ENCODE results near the gene VCP. TPM values are rescaled to one million over a fixed set of nuclear protein-coding genes. Genes with fewer than 3 reads are reported as not detected.

VCP gene
- total RNA-seq, 1 donor from 2014 or later = 390 TPM

GRCh38 chr9:35054871-35055644 is 17.4 kb downstream of the VCP start:
- no peak overlapping the region for H2AFZ ChIP-seq (ENCODE audit: low read depth, low read length)
- FAIRE-seq (no peak), DNase-seq (ENCODE audit: low read depth) (no peak)
- Mint-ChIP-seq H3K9me3 (ENCODE audit: unreplicated experiment) (no peaks in the 10 kb centered on the region), H3K4me1 (ENCODE audit: low read depth, unreplicated experiment) (no peaks in the 10 kb centered on the region), H3K36me3 (ENCODE audit: low read depth, unreplicated experiment) (peaks cover 49% of the 10 kb centered on the region), H3K27me3 (ENCODE audit: low read depth, unreplicated experiment) (no peaks in the 10 kb centered on the region), H3K4me3 (ENCODE audit: unreplicated experiment) (no peak overlapping the region), H3K27ac (ENCODE audit: unreplicated experiment) (no peak overlapping the region)
- H3K4me1 ChIP-seq (ENCODE audit: insufficient read depth, low read length) = no peaks in the 10 kb centered on the region
- H4K20me1 ChIP-seq (ENCODE audit: insufficient read depth, low read length) = peaks cover 86% of the 10 kb centered on the region
- H3K4me3 ChIP-seq (ENCODE audit: insufficient read depth, low read depth, low read length) = no peak overlapping the region
- H3K9ac ChIP-seq (ENCODE audit: low read length) = no peak overlapping the region
- peaks cover 71% of the 10 kb centered on the region for H3K36me3 ChIP-seq (ENCODE audit: insufficient read depth, low read length)
- no peak for TF ChIP-seq EZH2 (IDR thresholded peaks at IDR 0.05; ENCODE audit: insufficient read depth, low read length)
- TF ChIP-seq CTCF (IDR thresholded peaks at IDR 0.05; ENCODE audit: insufficient read depth, low read depth, low read length) = no peak
- H3K27me3 ChIP-seq (ENCODE audit: insufficient read depth, low read length) = no peaks in the 10 kb centered on the region
- no peaks in the 10 kb centered on the region for H3K9me3 ChIP-seq (ENCODE audit: insufficient read depth, low read depth, low read length)
- no peak overlapping the region for H3K4me2 ChIP-seq (ENCODE audit: low read length)
- H3K79me2 ChIP-seq (ENCODE audit: insufficient read depth, low read length) = peaks cover 27% of the 10 kb centered on the region
- H3K27ac ChIP-seq (ENCODE audit: low read depth, low read length) = no peak overlapping the region

GRCh38 chr9:35054185-35054835 is 18.1 kb downstream of the VCP start:
- no peak overlapping the region for H3K27ac Mint-ChIP-seq (ENCODE audit: unreplicated experiment)

More at GRCh38 chr9:35054185-35054835, 18.1 kb downstream of the VCP start:
- peaks cover 63% of the 10 kb centered on the region for H3K36me3 ChIP-seq (ENCODE audit: insufficient read depth, low read length)
- FAIRE-seq = no peak
- H3K4me3 ChIP-seq (ENCODE audit: insufficient read depth, low read depth, low read length) = no peak overlapping the region
- peaks cover 23% of the 10 kb centered on the region for H3K79me2 ChIP-seq (ENCODE audit: insufficient read depth, low read length)
- H3K9ac ChIP-seq (ENCODE audit: low read length) = no peak overlapping the region
- no peak overlapping the region for H3K27ac ChIP-seq (ENCODE audit: low read depth, low read length)
- no peak overlapping the region for H3K4me2 ChIP-seq (ENCODE audit: low read length)
- H3K27me3 ChIP-seq (ENCODE audit: insufficient read depth, low read length) = no peaks in the 10 kb centered on the region
- H3K4me1 Mint-ChIP-seq (ENCODE audit: low read depth, unreplicated experiment) = no peaks in the 10 kb centered on the region
- peaks cover 78% of the 10 kb centered on the region for H4K20me1 ChIP-seq (ENCODE audit: insufficient read depth, low read length)
- H3K4me1 ChIP-seq (ENCODE audit: insufficient read depth, low read length) = no peaks in the 10 kb centered on the region
- H3K36me3 Mint-ChIP-seq (ENCODE audit: low read depth, unreplicated experiment) = peaks cover 44% of the 10 kb centered on the region
- no peaks in the 10 kb centered on the region for H3K9me3 ChIP-seq (ENCODE audit: insufficient read depth, low read depth, low read length)
- DNase-seq (ENCODE audit: low read depth) = no peak
- H3K9me3 Mint-ChIP-seq (ENCODE audit: unreplicated experiment) = no peaks in the 10 kb centered on the region
- H3K27me3 Mint-ChIP-seq (ENCODE audit: low read depth, unreplicated experiment) = no peaks in the 10 kb centered on the region
- no peak overlapping the region for H2AFZ ChIP-seq (ENCODE audit: low read depth, low read length)
- H3K4me3 Mint-ChIP-seq (ENCODE audit: unreplicated experiment) = no peak overlapping the region
- TF ChIP-seq CTCF (IDR thresholded peaks at IDR 0.05; ENCODE audit: insufficient read depth, low read depth, low read length) = no peak
- no peak for TF ChIP-seq EZH2 (IDR thresholded peaks at IDR 0.05; ENCODE audit: insufficient read depth, low read length)
